Esophagus squamous epithelium (tissue), 5 donors: Measurements from ENCODE around the gene CCR9. TPM values are rescaled to one million over a fixed set of nuclear protein-coding genes. Genes with fewer than 3 reads are reported as not detected.

Experiments used
- DNase-seq: peaks from one replicate; lab custom pipeline; 2025; lab: John Stamatoyannopoulos, UW
- H3K27ac ChIP-seq, 4 donors: fragments of 200-600 bp; sonication (generic); one replicate each; pipeline ENCODE4 v1.5.1; 2016 to 2019; ENCODE audit warnings: mild to moderate bottlenecking in 1 of 4
- H3K27me3 ChIP-seq, 4 donors: fragments of 200-600 bp; sonication (generic); 1 replicate in 3 of 4; 2 replicates in 1 of 4; pipeline versions ENCODE4 v1.5.1 to v1.6.0; 2017 to 2021; ENCODE audit warnings: antibody characterized with exemption in 1 of 4
- H3K36me3 ChIP-seq, 3 donors: fragments of 200-600 bp; sonication (generic); one replicate each; pipeline ENCODE4 v1.5.1; 2016 to 2019
- H3K4me1 ChIP-seq, 3 donors: fragments of 200-600 bp; sonication (generic); one replicate each; pipeline ENCODE4 v1.5.1; 2017 to 2019
- H3K4me3 ChIP-seq, 4 donors: fragments of 200-600 bp; sonication (generic); 1 replicate in 3 of 4; 2 replicates in 1 of 4; pipeline ENCODE4 v1.5.1; 2016 to 2019; ENCODE audit warnings: mild to moderate bottlenecking in 2 of 4, moderate library complexity in 1 of 4
- H3K9me3 ChIP-seq, 3 donors: fragments of 200-600 bp; sonication (generic); one replicate each; pipeline ENCODE4 v1.5.1; 2016 to 2019
- CTCF ChIP-seq, 6 experiments: fragments of 450-650 bp in 4 of 6; fragments of 200-600 bp in 2 of 6; sonication (generic) in 2 of 6; IDR thresholded peaks; one replicate each; pipeline ENCODE4 v1.5.1; 2016 to 2019; ENCODE audit warnings: antibody characterized with exemption in 6 of 6, mild to moderate bottlenecking in 4 of 6, moderate library complexity in 4 of 6
- POLR2A ChIP-seq, 4 donors: fragments of 450-650 bp; IDR thresholded peaks; one replicate each; pipeline ENCODE4 v1.6.1; 2017; ENCODE audit warnings: antibody characterized with exemption in 4 of 4, mild to moderate bottlenecking in 4 of 4, moderate library complexity in 3 of 4
- WGBS, 2 donors: methylation state at CpG; one replicate each; pipeline ENCODE4 v1.1.5; 2018; 5-methylcytosine and 5-hydroxymethylcytosine counted together
- intact Hi-C: fragments of 100-400 bp; cut with DNase I; formaldehyde crosslinking; loops from one replicate; pipeline ENCODE4 v1.15.0; 2022
- total RNA-seq, 4 donors: library from RNA; depleted of rRNA; stranded (reverse); fragments of >200 nt; gene quantifications; one replicate each; pipeline ENCODE4 v1.1.0, GENCODE V29; 2016
- donor health status: DM: yes; HTN: yes; CAD: no.

The CCR9 gene
- total RNA-seq, 4 donors from 2014 or later: not detected

- no peaks in the 10 kb centered on the region for H3K27me3 ChIP-seq
- 11 to 24% methylated on average over 4 of the region's 4 CpGs for WGBS, 2 donors
- H3K4me1 ChIP-seq: peaks cover 0 to 27% (median 5%) of the 10 kb centered on the region in 3 donors
- H3K9me3 ChIP-seq: no peaks in the 10 kb centered on the region
- intact Hi-C loops: loop anchor here (2.0 kb wide), 1 partner anchor 140 kb away; no protein-coding TSS in a partner anchor
- H3K4me3 ChIP-seq: no peak overlapping the region
- H3K36me3 ChIP-seq: peaks cover 8 to 60% (median 15%) of the 10 kb centered on the region in 3 donors
- H3K27ac ChIP-seq: no peak overlapping the region
- peak; percentile 29 for DNase-seq
- TF ChIP-seq CTCF (IDR thresholded peaks at IDR 0.05) (peak; percentile 83 to 92 (median 86)), POLR2A (IDR thresholded peaks at IDR 0.05) (no peak)
Measured at GRCh38 chr3:45938864-45939263, 52.5 kb downstream of the CCR9 start.

DNA sequence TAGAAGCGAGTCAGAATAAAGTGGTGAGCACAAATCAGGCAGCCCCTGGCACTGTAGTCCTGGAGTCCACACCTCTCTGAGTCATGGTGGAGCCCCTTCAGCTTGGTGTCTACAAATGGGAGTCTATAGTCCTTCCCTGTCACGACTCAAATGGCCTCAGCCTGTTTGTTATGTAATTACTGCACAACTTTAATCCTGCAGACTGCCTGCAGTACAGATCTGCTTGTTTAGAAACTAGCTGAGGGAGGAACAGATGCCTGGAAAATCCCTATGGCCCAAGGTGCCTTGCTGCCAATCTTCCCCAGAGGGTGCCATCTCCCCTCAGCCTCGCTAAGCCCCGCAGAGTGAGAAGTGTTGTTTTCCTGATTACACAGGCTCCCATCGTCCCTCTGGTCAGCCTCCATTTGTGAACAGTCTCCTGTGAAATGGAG is 53.0 kb downstream of the CCR9 start:
- WGBS, 2 donors: 21 to 38% methylated on average over 4 to 5 of the region's 5 CpGs
- H3K36me3 ChIP-seq: peaks cover 8 to 55% (median 15%) of the 10 kb centered on the region in 3 donors

GRCh38 chr3:45940004-45940780 is 53.8 kb downstream of the CCR9 start:
- intact Hi-C loops: no loop called here
- Histone ChIP-seq H3K36me3 (peaks cover 4 to 53% (median 11%) of the 10 kb centered on the region in 3 donors), H3K27ac (no peak overlapping the region), H3K27me3 (no peaks in the 10 kb centered on the region), H3K9me3 (no peaks in the 10 kb centered on the region), H3K4me1 (peaks cover 0 to 27% (median 5%) of the 10 kb centered on the region in 3 donors), H3K4me3 (no peak overlapping the region)
- 75 to 77% methylated on average over 7 of the region's 7 CpGs for WGBS, 2 donors
- TF ChIP-seq CTCF (IDR thresholded peaks at IDR 0.05) (no peak), POLR2A (IDR thresholded peaks at IDR 0.05) (no peak)
- no peak for DNase-seq

More for the DNA sequence above, 53.0 kb downstream of the CCR9 start:
- TF ChIP-seq CTCF (IDR thresholded peaks at IDR 0.05) (no peak), POLR2A (IDR thresholded peaks at IDR 0.05) (no peak)
- no peak overlapping the region for H3K4me3 ChIP-seq
- intact Hi-C loops: loop anchor here (2.0 kb wide), 1 partner anchor 139 kb away; no protein-coding TSS in a partner anchor
- H3K9me3 ChIP-seq: no peaks in the 10 kb centered on the region
- no peak overlapping the region for H3K27ac ChIP-seq
- no peak for DNase-seq
- H3K4me1 ChIP-seq: peaks cover 0 to 27% (median 5%) of the 10 kb centered on the region in 3 donors
- no peaks in the 10 kb centered on the region for H3K27me3 ChIP-seq

- 89 to 95% methylated on average over 6 of the region's 6 CpGs for WGBS, 2 donors
- peaks cover 0 to 27% (median 5%) of the 10 kb centered on the region in 3 donors for H3K4me1 ChIP-seq
- H3K27ac ChIP-seq: no peak overlapping the region
- TF ChIP-seq CTCF (IDR thresholded peaks at IDR 0.05) (no peak), POLR2A (IDR thresholded peaks at IDR 0.05) (no peak)
- intact Hi-C loops: no loop called here
- H3K27me3 ChIP-seq: no peaks in the 10 kb centered on the region
- H3K9me3 ChIP-seq: no peaks in the 10 kb centered on the region
- H3K4me3 ChIP-seq: no peak overlapping the region
- peaks cover 4 to 53% (median 7%) of the 10 kb centered on the region in 3 donors for H3K36me3 ChIP-seq
- DNase-seq: no peak
Measured at GRCh38 chr3:45940781-45941365, 54.5 kb downstream of the CCR9 start.
